HG03108 (cell line): Measurements from ENCODE around the gene TCP11L1.

Source experiments
- ATAC-seq: cut with Tn5 transposase; IDR thresholded peaks from one replicate; pipeline ENCODE4 v1.9.1; 2021; ENCODE audit warnings: moderate library complexity; ENCODE audit not compliant: unreplicated experiment

Gene TCP11L1, protein sequence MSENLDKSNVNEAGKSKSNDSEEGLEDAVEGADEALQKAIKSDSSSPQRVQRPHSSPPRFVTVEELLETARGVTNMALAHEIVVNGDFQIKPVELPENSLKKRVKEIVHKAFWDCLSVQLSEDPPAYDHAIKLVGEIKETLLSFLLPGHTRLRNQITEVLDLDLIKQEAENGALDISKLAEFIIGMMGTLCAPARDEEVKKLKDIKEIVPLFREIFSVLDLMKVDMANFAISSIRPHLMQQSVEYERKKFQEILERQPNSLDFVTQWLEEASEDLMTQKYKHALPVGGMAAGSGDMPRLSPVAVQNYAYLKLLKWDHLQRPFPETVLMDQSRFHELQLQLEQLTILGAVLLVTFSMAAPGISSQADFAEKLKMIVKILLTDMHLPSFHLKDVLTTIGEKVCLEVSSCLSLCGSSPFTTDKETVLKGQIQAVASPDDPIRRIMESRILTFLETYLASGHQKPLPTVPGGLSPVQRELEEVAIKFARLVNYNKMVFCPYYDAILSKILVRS

DNA sequence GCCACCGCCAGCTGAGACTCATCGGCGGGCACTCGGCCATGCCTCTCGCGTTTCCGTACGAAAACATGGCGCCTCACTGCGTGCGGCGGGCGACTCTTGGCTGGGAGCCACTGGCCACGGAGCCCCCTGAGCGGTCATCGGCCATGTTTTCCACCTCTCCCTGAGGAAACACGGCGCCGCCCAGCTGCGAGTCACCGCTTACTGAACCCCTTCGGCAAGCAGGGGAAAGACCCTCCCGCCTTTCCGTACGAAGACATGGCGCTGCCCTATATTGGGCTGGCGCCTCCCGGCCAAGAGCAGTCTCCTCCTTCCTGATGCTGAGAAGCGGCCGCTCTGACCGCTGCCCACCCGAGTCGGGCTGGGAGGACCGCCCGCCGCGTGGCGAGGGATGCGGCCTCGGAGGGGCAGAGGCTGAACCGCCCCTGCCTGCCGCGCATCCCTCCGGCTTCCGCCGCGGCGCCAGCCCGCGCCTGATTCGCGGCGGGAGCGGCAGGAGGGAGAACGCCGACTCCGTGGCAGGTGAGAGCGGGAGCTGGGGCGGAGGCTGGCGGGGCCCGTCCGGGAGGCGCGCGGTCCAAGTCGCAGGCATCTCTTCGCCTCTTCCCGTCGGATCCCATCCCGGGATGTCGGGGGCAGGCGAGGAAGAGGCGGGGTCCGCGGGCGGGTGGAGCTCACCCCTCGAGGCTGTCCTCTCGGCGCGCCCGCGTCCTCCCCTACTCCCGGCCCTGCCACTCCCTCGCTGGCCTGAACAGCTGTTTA is at the start of gene TCP11L1:
TCP11L1 (plus strand) TSS at position 299 of the 759 bp plus-strand sequence. CDS start 4,202 bp downstream, outside the sequence.
- ATAC-seq: peak; percentile 71

DNA sequence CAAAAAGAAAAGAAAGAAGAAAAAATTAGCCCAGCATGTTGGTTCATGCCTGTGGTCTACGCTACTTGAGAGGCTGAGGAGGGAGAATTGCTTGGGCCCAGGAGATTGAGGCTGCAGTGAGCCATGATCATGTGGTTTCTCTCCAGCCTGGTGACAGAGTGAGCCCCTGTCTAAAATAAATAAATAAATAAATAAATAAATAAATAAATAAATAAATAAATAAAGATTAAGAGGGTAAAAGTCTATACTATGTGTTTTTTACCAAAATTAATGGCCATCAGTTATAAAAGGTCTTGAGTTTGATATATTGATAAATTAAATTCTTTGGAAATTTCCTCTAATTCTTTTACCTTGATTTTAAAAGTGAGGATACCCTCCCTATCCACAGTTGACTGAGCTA is 48.9 kb upstream of the TCP11L1 start:
- no peak for ATAC-seq

DNA sequence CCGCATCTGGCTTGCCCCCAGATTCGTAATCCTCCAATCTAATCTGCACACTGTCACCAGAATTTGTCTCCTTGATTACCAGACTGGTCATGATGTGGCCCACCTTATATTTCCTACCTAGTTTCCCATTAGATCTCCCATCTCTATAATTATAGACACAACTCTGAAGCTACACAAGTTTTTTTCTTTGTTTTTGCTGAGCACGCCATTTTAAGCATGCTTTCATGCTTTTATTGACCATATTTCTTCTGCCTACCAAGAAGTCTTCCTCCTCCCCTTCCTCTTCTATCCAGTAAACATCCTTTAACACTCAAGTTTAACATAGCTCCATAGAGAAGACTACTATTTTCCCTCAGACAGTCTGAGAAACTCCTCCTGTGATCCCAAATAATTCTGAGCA is 47.9 kb upstream of the TCP11L1 start:
- ATAC-seq: no peak

DNA sequence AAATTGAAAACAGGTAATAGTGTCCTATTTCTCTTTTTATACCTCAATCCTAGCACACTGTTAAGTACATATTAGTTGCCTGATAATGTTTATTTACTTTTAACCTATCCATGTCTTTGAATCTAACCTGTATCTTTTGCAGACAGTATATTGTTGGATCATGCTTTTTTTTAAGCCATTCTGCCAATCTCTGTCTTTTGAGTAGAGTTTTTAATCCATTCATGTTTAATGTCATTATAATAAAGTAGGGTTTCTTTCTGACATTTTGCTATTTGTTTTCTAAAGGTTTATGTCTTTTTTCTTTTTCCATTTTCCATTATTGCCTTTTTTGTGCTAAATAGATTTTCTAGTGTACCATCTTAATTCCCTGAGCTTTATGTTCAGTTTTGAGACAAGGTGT is 47.5 kb upstream of the TCP11L1 start:
- ATAC-seq: no peak

DNA sequence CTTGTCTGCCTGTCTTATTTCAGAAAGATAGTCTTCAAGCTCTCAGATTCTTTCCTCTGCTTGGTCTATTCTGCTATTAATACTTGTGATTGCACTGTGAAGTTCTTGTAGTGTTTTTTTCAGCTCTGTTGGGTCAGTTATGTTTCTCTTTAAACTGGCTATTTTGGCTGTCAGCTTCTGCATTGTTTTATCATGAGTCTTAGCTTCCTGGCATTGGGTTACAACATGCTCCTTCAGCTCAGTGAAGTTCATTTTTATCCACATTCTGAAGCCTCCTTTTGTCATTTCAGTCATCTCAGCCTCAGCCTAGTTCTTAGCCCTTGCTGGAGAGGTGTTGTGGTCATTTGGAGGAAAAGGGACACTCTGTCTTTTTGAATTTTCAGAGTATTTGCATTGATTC is 39.2 kb upstream of the TCP11L1 start:
- ATAC-seq: no peak

DNA sequence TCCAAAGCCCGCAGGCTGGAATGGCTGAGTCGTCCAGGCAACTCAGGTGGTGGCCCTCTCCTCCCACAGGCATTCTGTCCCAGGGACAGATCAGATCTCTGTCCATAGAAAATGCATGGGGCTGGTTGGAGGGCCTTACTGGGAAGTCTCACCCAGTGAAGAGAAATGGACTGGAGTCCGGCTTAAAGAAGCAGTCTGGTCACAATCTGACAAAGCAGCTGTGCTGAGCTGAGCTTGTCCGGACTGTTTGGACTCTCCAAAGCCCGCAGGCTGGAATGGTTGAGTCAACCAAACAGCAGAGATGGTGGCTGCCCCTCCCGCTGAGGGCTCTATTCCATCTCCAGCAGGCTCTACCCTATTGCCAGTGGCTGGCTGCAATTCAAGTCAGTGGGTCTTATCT is 38.1 kb upstream of the TCP11L1 start:
- no peak for ATAC-seq

DNA sequence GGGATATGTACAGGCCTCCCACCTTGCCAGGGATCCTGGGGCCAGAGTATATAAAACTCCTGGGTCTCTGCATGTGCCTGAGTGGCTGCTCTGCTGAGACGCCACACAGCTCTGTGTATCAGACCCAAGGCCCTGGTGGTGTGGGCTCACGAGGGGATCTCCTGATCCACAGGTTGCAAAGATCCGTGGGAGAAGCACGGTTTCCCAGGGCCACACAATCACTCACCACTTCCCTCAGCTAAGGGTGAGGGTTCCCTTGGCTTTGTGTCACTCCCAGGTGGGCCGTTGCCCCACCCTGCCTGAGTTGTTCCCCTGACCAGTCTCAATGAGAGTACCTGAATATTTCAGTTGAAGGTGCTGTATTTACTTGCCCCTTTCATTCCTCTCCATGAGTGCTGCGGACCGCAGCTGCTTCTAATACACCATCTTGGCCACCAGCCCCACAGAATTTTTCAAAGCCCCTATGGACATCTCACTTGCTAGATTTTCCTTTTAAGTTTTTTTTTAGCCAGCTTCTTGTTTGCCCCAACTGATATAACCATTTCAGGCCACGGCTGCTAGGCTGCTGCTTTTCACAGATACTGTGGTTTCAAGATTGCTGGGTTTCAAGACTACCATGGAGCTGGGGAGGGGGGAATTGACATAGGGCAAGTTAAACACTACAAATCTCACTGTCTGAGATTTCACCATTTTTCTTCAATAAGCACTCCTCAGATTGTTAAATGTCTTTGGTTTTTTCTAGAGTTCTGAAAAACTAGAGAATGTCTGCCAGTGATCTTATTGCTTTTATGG is 37.4 kb upstream of the TCP11L1 start:
- no peak for ATAC-seq

DNA sequence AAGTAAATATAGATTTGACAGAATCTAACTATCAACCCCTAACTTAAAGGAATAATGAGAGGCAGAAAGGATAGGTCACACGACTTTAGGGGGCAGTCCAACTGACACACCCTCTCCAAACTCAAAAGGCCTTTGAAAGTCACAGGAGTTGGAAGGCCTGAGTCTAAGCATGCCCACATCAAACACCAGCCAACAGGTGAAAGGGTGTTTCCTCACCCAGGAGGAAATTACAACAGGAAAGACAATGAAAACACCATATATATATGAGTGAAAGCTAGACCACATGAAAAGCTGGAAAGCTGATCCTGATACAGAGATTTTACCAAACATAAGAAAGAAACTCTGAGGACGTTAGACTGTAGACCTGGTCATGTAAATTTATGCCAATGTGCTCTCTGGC is 34.2 kb upstream of the TCP11L1 start:
- ATAC-seq: no peak

DNA sequence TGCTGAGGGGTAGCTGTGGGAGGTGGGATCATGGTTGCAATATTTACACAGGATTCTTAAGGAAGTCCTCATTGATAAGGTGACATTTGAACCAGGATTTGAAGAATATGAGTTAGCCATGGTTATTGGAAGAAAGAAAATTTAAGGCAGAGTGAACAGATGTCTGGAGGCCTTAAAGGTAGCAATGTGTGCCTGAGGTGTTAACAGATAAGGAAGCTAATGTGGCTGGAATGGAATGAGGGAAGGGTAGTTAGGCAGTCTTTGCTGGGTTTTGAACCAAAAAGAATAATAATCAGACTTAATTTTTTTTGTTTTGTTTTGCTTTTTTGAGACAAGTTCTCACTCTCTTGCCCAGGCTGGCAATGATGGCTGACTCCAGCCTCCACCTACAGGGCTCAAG is 33.4 kb upstream of the TCP11L1 start:
- ATAC-seq: no peak

DNA sequence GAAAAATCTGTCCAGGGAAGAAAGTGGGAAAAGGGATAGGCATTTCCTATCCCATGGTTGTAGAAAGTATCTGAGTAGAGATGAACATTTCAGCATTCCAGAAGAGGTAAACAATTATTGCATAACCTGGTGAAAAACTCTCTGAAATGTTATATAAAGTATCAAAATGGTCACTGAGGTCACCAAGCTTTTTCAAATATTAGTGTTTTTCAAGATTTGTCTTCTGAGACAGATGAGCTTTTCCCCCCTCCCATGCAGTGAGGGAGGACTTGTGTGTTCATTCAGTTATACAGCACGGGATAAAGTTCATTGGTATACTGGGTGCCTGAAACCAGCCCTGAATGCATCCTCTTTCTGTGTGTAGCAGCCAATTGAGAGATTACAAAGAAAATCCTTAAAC is 25.6 kb upstream of the TCP11L1 start:
- no peak for ATAC-seq

DNA sequence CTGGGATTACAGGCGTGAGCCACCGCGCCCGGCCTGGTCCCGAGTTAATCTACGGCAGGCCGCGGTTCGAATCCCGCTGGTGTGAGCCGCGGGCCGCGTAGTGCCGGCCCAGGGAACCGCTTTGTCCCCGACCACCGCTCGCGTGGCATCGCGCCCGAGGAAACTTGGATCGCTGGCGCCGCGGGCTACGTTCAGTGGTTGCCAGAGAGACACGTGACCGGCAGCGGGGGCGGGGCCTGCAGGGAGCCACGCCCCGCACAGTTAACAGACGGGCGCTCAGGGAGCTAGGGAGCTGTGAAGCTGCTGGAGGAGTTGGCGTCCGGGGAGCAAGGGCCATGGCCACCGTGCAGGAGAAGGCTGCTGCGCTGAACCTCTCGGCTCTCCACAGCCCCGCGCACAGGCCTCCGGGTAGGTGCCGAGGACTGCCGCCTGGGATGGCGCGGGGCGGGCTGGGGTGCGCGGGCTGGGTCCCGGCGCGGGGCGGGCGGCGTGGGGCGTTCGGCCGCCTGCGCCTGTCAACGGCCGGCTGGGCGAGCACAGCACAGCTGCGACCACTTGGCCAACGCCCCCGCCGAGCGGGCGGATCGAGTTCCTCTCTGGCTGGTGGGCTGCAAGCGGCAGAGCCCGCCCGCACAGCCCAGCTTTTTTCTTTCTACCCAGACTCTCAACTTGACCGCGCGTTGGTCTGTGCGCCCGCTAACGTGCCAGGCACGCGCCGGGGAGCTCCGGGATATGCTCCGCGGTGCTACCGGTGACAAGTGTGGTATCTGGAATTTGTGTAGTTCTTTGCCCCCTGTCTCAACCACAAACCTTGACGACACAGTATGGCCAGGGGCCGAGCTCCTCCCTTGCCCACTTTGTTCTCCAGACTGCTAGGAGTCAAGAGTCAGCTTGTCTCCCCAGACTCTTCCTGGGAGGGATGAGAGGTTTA is 23.5 kb upstream of the TCP11L1 start, which contains the start of gene DEPDC7:
DEPDC7 (plus strand) TSS at position 258 of the 931 bp plus-strand sequence; CDS start at position 336, 78 bp downstream.
- peak; percentile 51 for ATAC-seq

DNA sequence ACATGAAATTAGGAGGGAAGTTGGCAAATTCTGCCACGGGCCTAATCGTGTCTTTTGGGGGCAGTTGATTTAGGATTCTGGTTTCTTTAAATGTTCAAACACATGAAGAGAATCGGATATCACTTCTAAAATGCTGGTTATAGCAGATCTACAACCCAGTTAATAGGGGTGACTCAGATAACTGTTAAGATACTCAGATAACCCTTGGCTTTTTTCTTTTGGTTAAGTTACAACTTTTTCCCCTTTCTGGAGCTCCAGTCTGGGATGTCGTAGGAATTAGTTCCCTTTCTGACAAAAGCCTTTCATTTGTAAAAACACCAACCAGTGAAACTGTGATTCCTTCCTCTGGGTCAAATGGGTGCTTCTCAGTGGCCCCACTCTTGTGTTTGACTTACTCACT is 22.7 kb upstream of the TCP11L1 start:
- ATAC-seq: no peak

DNA sequence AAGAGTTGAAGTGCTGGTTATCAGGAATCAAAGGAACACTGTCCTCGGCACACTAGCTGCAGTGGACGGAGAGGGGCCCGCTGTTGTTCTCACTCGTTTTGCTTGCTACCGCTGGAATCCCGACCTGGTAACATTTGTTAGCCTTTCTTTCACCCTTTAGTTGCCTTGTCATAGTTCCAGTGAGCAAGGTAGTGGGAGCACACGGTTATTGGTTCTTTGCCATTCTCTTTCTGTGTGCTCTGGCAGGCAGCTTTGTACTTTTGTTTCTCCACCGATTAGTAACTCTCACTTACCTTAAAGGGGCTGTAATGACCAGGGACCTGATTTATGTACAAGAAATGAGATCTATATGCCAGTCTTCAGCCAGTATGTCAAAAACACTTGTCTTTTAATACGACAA is 21.9 kb upstream of the TCP11L1 start:
- no peak for ATAC-seq

DNA sequence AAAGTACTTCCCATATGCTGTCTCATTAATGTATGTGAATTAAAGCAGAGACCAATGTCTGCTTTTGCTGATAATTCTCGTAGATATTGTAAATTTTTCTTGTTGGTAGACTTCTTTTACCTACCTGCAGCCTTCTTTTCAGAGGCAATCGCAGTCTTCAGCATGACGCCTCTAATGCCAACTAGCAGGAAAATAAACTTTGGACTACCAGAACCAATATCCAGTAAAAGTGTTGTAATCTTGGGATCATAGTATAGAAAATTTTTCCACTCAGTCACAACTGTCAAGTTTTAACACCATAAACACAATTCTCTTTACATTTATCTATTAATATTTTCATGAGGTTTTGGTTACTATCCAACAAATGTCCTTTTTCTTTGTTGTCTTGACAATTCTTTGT is 21.4 kb upstream of the TCP11L1 start:
- no peak for ATAC-seq

DNA sequence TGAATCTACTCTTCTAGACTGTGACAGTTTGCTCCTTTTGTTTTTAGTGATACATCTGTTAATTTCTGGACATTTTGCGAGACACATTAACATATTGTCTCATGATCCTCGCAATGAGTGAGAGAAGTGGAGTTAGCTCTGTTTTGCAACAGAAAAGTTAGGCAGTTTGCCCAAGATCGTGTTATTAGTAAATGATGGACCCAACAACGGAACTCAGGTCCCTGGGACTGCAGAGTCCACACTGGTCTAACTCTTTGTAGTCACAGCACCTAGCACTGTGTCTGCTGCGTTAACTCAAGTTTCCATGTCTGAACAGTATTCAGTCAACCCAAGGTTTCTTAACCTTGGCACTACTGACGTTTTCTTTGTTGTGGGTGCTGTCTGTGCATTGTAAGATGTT is 20.5 kb upstream of the TCP11L1 start:
- ATAC-seq: no peak

DNA sequence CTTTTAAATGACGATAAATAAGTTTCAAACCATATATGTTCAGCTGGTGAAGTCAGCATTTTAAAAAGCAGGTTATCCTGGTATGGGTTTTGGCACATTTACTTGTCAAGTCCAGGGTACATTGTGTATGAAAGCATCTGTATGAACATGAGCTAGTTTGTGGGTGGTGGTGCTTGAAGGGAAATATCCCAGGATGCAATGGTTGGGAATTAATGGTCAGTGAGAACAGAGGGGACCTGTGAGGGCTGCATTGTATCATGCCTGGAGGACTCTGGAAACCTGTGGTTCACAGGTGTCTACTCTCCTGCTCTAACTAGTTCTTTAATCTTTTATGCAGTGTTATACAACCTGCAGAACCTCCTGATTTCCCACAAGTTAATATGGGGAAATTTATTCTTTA is 17.9 kb upstream of the TCP11L1 start:
- ATAC-seq: no peak

DNA sequence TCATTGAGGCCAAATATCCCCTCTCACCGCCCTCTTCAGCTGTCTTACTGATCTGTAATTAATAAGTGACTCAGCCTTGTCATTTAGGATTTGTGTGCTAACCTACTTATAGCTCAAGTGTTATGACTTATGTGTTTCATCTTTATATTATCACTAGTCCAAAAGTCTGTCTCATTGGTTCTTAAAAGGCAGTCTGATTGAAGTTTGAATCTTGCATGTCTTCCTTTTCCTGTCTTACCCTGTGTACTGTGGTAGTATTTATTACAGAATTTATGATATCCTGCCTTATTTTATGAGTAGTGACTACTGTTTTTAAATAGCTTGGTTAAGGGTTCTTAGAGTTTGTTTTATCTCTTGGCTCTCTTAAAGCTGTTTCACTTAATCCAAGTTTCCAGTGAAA is 17.4 kb upstream of the TCP11L1 start:
- no peak for ATAC-seq

DNA sequence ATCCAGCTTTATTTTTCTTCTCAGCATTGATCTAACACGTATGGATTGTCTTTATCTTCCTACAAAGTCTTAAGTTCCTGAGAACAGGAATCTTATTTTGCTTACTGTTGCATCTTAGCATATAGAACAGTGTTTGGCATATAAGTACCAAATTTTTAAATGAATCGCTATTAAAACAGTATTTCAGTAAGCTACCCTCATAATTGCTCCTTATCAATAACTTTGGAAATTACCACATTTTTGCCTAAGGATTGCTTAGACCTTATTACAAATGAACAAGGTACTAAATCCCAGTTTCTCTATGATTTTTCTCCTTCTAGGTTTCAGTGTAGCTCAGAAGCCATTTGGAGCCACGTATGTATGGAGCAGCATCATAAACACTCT is 14.0 kb upstream of the TCP11L1 start:
- no peak for ATAC-seq

DNA sequence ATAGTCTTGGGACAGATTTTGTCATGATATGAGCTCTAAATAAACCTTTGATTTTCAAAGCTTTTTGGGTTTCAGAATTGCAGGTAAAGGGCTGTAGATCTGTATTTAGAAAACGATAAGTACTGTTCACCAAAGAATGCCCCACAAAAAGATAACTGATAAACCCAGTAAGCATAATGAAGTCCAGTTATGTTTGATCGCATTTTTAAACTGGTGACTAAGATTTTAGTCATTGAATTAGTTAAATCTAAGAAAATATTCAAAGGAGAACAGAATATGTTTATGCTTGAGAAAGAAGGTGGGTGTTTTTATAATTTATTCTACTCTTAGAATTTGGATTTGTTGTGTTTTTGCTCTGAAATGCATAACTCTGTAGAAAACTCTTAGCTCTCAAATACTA is 12.1 kb upstream of the TCP11L1 start:
- no peak for ATAC-seq

DNA sequence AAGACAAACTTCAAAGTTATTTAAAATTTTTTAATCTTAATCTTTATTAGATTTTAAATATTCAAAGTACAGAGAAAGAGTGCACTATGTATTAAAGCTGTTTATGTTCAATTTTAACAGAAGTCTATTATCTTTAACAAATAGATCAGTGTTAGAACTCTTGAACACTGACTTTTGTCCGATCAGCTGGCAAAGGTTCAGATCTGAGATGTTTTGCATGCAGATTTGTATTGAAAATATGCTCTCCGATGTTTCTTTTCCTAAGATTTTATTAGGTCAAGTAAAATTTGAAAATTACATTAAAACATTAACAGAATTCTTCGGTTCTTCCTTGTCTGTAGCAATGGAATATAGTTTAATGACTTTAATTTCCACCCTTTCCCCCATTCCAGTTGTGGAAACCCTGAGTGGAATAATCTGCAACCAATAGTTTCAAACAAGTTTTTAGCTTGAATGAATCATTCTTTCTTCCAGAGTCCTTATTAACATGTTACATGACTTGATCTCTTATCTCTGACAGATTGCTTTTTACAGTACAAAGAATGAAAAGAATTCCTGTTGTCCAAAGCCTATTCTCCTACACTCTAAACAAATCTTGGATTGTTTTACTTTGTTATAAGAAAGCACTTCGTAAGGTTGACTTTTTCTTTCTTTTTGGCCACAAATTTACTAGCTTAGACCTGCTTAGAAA is 11.4 kb upstream of the TCP11L1 start:
- ATAC-seq: no peak
